Progenitor cell of endocrine pancreas (in vitro differentiated cells): ENCODE results near the gene SLC9A8. TPM values are rescaled to one million over a fixed set of nuclear protein-coding genes. Genes with fewer than 3 reads are reported as not detected.
A peak's percentile ranks its signal among the peaks of the same experiment; 100 is the strongest.
"Not testable (repeated sequence)": the region's sequence is repeated elsewhere in the genome, so short reads cannot be mapped to it uniquely, and the experiment has no call there.

Source experiments
- DNase-seq: peaks from one replicate; pipeline ENCODE4 v3.0.0; 2021; ENCODE audit warnings: low spot score; ENCODE audit not compliant: unreplicated experiment
- H3K27ac Mint-ChIP-seq: 2 replicates; pipeline ENCODE4 v1.8.0; 2021; ENCODE audit warnings: mild to moderate bottlenecking, moderate library complexity, mixed read lengths
- H3K27me3 Mint-ChIP-seq: 2 replicates; pipeline ENCODE4 v1.8.0; 2021; ENCODE audit warnings: mixed read lengths
- H3K36me3 Mint-ChIP-seq: 2 replicates; pipeline ENCODE4 v1.8.0; 2022; ENCODE audit warnings: mixed read lengths; ENCODE audit not compliant: insufficient read depth
- H3K4me1 Mint-ChIP-seq: 2 replicates; pipeline ENCODE4 v1.8.0; 2021; ENCODE audit warnings: low read depth, mixed read lengths
- H3K4me3 Mint-ChIP-seq: 2 replicates; pipeline ENCODE4 v1.8.0; 2021; ENCODE audit warnings: low read depth, mild to moderate bottlenecking, moderate library complexity, mixed read lengths
- H3K9me3 Mint-ChIP-seq: 2 replicates; pipeline ENCODE4 v1.8.0; 2021; ENCODE audit warnings: low read depth, mixed read lengths
- CTCF ChIP-seq: fragments of 200-600 bp; sonication (generic); IDR thresholded peaks from one replicate; pipeline ENCODE4 v1.5.0; 2021; ENCODE audit warnings: antibody characterized with exemption, mild to moderate bottlenecking; ENCODE audit not compliant: unreplicated experiment
- total RNA-seq: library from RNA; stranded (reverse); gene quantifications from 2 replicates; pipeline ENCODE4 v1.2.1, GENCODE V29; 2021

SLC9A8 gene
- total RNA-seq, 1 donor from 2014 or later: 11.4 TPM

DNA sequence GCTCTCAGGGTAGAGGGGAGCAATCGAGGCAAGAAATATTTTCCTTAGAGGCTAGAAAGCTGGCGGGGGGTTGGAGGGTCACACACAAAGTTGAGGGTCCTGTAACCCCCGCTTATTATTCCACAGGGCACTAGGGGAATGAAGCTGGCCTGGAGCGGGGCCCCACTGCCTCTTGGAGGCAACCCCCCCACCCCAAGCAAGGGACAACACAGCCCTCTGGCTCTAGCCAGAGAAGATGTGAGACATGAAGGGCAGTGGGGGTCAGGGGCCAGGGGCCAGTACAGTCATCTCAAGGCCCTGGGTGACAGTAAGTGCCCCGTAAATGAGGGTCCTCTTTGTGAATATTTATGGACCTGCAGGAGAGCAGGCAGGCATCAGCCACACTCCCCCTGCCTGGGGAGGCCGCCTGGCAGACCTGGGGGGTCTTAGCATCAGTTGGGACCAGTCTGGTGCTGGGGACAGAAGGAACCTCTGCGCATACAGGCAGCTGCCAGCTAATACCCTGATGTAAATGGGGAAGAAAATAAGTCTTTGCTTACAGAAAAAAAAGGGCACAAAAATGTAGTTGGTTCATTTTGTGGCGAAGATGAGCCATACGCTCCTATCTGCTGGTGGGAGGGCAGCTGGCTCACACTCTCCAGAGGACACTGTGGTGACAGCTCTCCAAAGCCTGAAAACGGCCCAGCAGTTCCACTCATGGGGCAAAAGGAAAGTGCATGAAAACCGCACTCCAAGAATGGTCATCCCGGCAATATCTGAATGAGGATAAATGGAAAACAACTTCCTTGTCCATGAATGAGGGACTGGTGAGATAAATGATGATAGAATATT lies 80.8 kb downstream of the SLC9A8 start:
- no peak for TF ChIP-seq CTCF
- Mint-ChIP-seq H3K27me3 (no peaks in the 10 kb centered on the region), H3K4me3 (no peak overlapping the region), H3K4me1 (peaks cover 8% of the 10 kb centered on the region), H3K9me3 (no peaks in the 10 kb centered on the region), H3K27ac (no peak overlapping the region), H3K36me3 (peaks cover 1% of the 10 kb centered on the region)
- no peak for DNase-seq

- Mint-ChIP-seq H3K9me3 (no peaks in the 10 kb centered on the region), H3K27ac (no peak overlapping the region), H3K36me3 (no peaks in the 10 kb centered on the region), H3K4me3 (no peak overlapping the region), H3K4me1 (peaks cover 6% of the 10 kb centered on the region), H3K27me3 (no peaks in the 10 kb centered on the region)
- DNase-seq: no peak
- no peak for TF ChIP-seq CTCF
These were observed 81.4 kb downstream of the SLC9A8 start for GRCh38 chr20:49894073-49894470.

- not testable (repeated sequence) for H3K4me1 Mint-ChIP-seq, H3K27me3 Mint-ChIP-seq, H3K9me3 Mint-ChIP-seq, H3K4me3 Mint-ChIP-seq, H3K36me3 Mint-ChIP-seq, DNase-seq
- peak overlapping the region; percentile 41 for H3K27ac Mint-ChIP-seq
These were observed 83.0 kb downstream of the SLC9A8 start for GRCh38 chr20:49895474-49896093.

DNA sequence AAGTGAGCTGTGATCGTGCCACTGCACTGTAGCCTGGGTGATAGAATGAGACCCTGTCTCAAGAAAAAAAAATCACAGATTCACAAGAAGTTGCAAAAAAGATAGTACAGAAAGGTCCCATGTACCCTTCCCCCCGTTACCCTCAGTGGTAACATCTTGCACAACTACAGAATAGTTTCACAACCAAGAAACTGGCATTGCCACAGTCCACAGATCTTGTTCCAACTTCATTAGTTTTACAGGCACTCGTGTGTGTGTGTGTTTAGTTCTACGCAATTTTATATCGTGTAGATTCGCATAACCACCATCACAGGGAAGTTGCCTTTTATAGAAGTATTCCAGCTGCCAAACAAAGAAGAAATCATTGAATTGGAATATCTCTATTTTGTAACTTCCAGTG lies 83.6 kb downstream of the SLC9A8 start:
- Mint-ChIP-seq H3K36me3 (no peaks in the 10 kb centered on the region), H3K4me3 (no peak overlapping the region), H3K4me1 (peaks cover 2% of the 10 kb centered on the region), H3K27me3 (no peaks in the 10 kb centered on the region), H3K27ac (no peak overlapping the region), H3K9me3 (no peaks in the 10 kb centered on the region)
- DNase-seq: no peak
- TF ChIP-seq CTCF: no peak

- no peak for TF ChIP-seq CTCF
- peaks cover 2% of the 10 kb centered on the region for H3K36me3 Mint-ChIP-seq
- H3K9me3 Mint-ChIP-seq: no peaks in the 10 kb centered on the region
- H3K27me3 Mint-ChIP-seq: no peaks in the 10 kb centered on the region
- no peak overlapping the region for H3K4me3 Mint-ChIP-seq
- no peak overlapping the region for H3K27ac Mint-ChIP-seq
- DNase-seq: no peak
- no peaks in the 10 kb centered on the region for H3K4me1 Mint-ChIP-seq
These were observed 87.1 kb downstream of the SLC9A8 start for GRCh38 chr20:49899541-49900383.
